GM12865 (cell line): Measurements from ENCODE around the gene EHD4.

Experiments
- DNase-seq: peaks from one replicate; pipeline ENCODE4 v3.0.0; 2010; ENCODE audit warnings: low read depth
- H3K4me3 ChIP-seq: 2 replicates; pipeline ENCODE4 v1.5.1; 2011; ENCODE audit warnings: mild to moderate bottlenecking, low read depth, low read length, control low read depth
- TF ChIP-seq, protein P1 (sequence below): IDR thresholded peaks from 2 replicates; pipeline ENCODE4 v1.5.1; 2011; ENCODE audit warnings: low read length, control low read depth, low read depth, inconsistent platforms; ENCODE audit not compliant: insufficient read depth; ENCODE audit errors: missing control alignments

EHD4 gene

DNA sequence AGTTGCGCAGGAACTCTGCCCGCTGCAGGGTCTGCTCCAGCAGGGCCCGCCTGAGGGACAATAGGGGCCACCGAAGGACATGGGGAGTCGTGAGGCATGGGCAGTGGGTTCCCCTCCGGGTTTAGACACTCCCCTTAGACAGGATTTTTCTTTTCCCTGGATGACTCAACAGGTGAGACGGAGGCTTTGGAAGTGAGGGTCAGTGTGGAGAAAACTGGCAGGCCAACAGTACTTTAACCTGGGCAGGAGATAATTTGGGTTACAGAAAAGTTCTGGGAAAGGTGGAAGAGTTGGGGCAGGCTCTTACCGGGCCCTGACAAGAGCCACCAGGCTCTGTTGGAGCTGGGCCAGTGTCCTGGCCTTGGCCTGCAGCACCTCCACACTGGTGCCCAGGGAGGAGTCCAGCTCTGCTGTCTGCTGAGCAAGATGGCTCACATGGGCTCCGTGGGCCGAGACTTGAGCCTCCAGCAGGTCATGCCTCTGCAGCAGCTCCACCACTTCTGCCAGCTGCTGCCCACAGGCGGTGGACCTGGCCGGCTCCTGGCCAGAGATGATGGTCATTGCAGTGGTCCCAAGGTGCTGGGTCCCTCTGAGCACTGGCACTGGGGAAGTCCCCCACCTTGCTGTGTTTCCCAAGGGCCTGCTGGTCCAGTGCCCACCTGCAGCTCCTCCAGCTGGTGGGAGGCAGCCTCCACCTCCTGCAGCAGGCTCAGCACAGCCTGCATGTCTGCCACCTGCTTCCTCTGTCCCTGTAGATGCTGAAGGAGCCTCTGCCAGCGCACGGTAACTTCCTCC, 89.5 kb downstream of the EHD4 start:
- no peak for DNase-seq
- H3K4me3 ChIP-seq = no peak overlapping the region
- TF ChIP-seq, protein P1, sequence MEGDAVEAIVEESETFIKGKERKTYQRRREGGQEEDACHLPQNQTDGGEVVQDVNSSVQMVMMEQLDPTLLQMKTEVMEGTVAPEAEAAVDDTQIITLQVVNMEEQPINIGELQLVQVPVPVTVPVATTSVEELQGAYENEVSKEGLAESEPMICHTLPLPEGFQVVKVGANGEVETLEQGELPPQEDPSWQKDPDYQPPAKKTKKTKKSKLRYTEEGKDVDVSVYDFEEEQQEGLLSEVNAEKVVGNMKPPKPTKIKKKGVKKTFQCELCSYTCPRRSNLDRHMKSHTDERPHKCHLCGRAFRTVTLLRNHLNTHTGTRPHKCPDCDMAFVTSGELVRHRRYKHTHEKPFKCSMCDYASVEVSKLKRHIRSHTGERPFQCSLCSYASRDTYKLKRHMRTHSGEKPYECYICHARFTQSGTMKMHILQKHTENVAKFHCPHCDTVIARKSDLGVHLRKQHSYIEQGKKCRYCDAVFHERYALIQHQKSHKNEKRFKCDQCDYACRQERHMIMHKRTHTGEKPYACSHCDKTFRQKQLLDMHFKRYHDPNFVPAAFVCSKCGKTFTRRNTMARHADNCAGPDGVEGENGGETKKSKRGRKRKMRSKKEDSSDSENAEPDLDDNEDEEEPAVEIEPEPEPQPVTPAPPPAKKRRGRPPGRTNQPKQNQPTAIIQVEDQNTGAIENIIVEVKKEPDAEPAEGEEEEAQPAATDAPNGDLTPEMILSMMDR = no peak

DNA sequence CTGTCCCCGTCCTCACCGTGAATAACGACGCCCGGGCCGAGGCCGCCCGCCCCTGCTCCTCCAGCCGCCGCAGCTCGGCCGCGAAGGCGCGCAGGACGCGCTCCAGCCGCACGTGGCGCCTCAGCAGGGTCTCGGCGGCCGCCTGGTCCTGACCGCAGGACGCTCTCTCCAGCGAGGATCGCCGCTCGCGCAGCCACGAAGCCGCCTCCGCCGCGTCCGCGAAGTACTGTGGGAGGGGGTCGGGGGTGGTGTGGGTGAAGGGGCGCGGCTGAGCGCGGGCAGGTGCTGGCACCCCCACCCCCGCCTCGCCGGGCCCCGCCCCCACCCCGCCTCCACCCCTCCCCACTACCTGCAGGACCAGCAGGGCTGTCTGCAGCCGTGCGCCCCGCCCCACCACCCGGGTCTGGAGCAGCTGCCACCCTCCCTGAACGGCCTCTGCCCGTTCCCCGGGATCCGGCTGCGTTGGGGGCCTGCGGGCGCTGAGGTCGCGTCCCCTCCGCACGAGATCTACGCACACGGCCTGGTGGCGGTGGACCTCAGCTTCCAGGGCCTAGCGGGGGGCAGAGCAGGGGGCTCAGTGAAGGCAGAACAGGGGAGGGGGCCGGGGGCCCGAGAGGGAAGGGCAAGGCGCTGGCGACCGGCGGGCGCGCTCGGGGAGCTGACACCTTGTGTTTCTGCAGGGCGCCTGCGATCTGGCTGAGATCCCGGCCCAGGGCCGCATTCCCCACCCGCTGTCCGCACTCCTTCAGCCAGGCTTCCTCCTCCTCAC, 90.3 kb downstream of the EHD4 start:
- no peak for DNase-seq
- TF ChIP-seq, protein P1 = no peak
- no peak overlapping the region for H3K4me3 ChIP-seq

DNA sequence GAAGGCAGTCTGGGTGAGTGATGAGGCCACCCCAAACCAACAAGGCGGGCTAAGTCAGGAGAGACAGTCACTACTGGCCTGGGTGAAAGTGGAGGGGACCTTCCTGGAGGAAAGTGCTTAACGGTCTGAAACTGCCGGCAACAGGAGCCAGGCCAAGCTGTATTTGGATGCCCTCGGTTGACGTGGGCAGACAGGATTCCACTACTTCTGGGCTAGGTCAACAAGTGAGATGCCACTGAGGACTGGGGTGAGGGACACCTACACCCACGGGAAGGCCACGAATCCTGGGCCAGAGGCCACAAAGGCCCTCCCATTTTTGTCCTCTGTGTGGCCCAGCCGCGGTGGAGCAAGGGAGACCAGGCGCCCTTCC, 90.8 kb downstream of the EHD4 start:
- TF ChIP-seq, protein P1 = no peak
- H3K4me3 ChIP-seq = no peak overlapping the region
- no peak for DNase-seq

DNA sequence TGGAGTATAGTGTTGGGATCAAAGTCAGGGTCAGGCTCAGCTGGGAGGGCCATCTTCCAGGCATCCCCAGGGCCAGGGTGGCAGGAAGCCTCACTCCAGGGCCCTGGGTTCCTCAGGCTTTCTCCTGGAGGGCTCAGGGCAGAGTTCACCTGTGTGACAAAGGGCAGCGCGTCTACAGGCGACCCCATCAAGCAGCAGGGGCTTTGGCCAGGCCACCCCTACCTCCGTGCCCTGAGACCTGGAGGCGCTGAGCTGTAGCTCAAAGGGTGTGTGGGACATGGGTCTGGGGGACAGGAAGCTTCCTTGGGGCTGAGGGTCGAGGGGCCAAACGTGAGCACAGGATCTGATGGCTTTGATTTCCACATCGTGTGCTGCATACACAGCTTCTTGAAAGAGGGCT, 91.3 kb downstream of the EHD4 start:
- TF ChIP-seq, protein P1 = no peak
- no peak overlapping the region for H3K4me3 ChIP-seq
- DNase-seq = no peak

DNA sequence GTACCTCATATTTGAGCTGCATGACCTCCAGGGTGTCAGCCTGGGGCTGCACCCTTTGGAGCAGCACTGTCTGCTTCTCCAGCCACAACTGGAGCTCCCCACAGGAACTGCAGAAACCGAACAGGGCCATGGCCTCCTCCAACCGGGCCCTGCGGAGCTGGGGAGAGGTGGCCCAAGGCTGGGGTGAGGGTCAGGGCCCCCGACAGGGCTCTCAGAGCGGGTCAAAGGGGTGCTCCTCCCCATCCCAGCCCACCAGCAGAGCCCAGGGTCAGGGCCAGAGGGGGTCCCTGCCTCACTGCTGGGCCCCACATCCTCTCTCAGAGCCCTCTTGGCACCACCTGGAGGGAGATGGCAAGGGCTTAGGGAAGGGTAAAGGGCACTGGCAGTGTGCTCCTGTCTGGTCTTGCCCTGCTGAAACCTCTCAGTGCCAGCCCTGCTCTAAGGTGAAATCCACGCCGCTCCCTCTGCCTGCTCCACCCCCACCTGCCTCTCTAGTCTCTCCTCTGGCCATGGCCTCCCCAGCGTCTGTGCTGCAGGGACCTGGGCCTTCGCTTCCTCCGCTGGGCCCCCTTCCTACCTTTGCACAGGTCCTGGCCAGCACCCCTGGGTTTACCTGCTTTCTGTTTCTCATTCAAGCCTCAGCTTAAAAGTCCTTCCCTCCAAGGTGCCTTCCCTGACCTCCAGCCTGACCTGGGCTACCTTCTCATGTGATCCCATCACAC, 92.0 kb downstream of the EHD4 start:
- TF ChIP-seq, protein P1 = no peak
- DNase-seq = no peak
- H3K4me3 ChIP-seq = no peak overlapping the region

DNA sequence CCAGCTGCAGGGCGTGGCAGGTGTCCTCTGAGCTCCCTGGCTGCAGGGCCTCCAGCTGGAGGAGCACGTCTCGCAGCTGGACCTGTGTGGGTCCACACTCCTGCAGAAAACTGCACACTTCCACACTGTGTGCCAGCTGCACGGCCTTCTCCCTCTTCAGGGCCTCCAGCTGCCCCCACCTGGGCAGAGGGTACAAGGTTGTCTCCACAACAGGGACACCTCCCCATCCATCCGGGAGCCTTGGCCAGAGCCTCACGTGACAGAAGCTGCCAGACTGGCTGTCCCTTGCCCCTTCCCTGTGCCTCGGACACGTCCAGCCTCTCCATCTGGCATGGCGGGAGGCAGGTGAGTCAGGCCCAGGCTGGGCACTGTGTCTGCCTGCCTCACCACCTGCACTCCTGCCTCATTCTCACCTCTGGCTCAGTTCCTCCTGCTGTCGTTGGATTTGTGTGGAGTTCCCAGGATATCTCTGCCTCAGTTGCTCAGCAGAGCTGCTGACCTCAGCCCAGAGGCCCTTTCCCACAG, 93.0 kb downstream of the EHD4 start:
- H3K4me3 ChIP-seq = no peak overlapping the region
- TF ChIP-seq, protein P1 = no peak
- no peak for DNase-seq
